HG02938 (cell line): Measurements from ENCODE around the gene MAP6.

Experiments
- ATAC-seq: cut with Tn5 transposase; IDR thresholded peaks from one replicate; pipeline ENCODE4 v1.9.1; 2021; ENCODE audit warnings: mild to moderate bottlenecking, moderate library complexity; ENCODE audit not compliant: unreplicated experiment

Gene MAP6

GRCh38 chr11:75632450-75632849 is 36.4 kb downstream of the MAP6 start:
- no peak for ATAC-seq

- no peak for ATAC-seq
These were observed 37.6 kb downstream of the MAP6 start for GRCh38 chr11:75631086-75631730.

DNA sequence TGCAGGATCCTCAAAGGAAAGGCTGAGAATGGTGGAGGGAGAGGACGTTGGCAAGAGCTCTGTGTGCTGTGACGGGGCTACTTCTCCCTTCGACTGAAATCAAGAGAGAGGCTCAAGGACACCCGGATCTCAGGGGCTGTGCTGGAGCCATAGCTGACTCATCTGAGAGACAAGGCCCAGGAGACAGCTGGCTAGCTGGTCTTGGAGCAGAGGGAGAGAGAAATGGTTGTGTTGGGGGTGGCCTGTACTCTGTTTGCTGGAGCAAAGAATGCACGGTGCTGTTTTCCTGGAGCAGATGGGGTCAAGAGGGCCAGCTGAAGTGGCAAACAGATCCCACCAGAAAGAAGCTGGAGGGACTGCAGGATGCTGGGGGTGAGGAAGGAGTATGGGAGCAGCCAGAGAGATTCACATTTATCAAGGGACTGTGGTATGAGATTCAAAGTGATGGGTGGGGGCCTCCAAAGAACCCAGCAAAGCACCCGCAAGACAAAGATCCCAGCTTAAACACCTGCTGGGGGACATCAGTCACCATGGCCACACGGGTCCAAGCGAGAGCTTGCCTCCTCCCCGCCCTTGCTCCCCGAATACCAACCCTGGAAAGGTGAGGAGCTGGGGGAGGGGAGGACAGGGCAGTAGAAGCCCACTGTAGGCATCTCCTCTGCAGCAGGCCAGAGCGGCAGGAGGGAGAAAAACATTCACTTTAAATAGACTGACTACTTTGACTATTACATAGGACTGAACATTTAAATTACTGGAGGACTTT is 40.8 kb downstream of the MAP6 start:
- no peak for ATAC-seq

GRCh38 chr11:75626889-75627529 is 41.8 kb downstream of the MAP6 start:
- ATAC-seq, result no peak

- no peak for ATAC-seq
These were observed 42.6 kb downstream of the MAP6 start for GRCh38 chr11:75625991-75626888.

DNA sequence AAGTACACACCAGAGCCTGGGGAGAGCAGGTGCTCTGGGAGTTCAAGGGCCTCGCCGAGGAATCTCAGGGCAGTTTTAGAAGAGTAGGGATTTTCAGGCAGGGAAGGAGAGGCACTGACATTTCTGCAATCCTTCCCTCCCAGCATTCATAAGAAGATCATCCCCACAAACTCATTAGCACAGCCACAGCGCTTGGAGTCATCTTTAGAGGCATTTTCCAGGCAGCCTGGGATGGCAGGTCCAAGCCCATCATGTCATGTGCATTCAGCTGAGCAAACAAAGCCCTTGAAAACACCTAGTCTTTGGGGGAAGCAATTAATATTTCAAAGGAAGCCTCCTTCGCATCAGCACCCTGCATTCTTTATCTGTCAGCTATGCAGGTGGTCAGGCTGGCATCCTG is 43.8 kb downstream of the MAP6 start:
- ATAC-seq, result no peak

DNA sequence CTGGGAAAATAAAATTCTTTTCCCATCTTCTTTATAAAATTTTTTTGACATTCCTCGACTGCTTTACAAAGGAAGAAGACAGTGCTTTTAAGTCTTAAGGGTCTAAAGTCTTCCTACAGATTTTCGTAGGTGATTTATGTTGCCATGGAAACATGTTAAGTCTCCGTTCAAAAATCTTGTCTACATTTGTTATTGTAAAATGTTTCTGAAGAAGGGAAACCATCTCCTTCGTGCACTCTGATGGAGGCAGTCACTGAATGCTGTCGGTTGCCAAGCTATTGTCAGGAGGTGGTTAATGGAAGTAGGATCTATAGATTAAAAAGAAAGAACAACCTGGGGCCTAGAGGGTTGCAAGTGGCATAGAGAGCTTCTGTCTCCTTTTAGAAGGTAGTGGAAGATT is 52.6 kb downstream of the MAP6 start:
- ATAC-seq, result no peak

GRCh38 chr11:75615751-75616150 is 53.1 kb downstream of the MAP6 start:
- ATAC-seq, result no peak

- no peak for ATAC-seq
These were observed 57.0 kb downstream of the MAP6 start for GRCh38 chr11:75611823-75612222.

GRCh38 chr11:75606099-75606498 is 62.7 kb downstream of the MAP6 start:
- no peak for ATAC-seq

GRCh38 chr11:75603791-75604736 is 64.8 kb downstream of the MAP6 start:
- ATAC-seq, result no peak

DNA sequence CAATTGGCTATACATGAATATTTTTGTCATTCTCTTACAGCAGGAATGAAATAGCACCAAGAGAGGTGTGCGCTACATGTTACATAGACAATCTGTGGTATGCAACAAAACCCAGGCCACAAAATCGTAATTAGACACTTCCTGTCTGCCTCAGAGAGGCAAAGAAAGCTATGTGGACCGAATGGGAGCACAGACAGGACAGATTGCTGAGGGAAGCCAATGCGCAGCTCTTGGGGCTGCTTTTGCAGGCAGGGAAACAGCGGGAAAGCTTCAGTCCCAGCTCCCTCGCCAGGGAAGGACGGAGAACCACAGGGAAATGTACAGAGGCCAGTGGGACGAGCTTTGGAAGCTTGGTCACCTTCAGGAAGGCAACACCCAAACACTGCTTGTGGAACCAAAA is 65.9 kb downstream of the MAP6 start:
- no peak for ATAC-seq

- ATAC-seq, result no peak
These were observed 67.3 kb downstream of the MAP6 start for GRCh38 chr11:75601494-75601893.

GRCh38 chr11:75600356-75600755 is 68.5 kb downstream of the MAP6 start:
- ATAC-seq, result no peak

GRCh38 chr11:75598900-75599299 is 69.9 kb downstream of the MAP6 start:
- no peak for ATAC-seq

GRCh38 chr11:75598264-75598663 is 70.6 kb downstream of the MAP6 start:
- no peak for ATAC-seq

DNA sequence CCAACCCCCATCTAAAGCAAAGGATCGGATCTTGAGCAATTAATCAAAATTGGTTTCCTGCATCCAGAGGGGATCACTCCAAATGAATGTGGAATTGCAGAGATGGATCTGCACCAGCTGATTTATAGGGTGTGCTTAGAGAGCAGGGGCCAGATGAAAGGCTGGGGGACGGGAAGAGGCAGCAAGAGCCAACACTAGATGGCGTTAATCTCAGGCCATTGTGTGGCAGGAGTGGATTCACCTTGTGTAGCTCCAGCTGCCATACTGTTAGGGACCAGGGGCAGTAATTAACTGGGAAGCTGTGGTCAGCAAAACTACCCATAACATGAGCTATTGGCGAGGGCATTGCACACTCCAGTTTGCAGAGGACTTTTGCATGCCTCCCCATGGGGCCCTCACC is 71.2 kb downstream of the MAP6 start:
- ATAC-seq, result no peak

DNA sequence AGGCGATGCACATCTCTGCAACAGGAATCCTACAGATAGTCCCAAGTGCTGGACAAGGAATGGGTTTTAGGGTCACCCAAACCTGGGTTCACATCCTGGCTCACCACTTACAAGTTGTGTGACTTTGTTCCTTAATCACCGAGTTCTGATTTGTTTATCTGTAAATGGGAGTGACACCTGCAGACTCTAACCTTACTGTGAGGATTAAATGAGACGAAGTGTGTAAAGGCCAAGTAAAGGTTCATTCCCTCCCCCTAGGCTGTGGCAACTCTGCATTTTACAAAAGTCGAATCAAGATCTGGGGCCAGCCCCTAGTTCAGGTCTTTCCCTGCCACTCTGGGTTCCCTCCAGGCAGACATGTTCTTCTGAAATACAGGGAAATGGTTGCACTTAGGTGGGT is 71.9 kb downstream of the MAP6 start:
- ATAC-seq, result no peak

GRCh38 chr11:75595429-75595828 is 73.4 kb downstream of the MAP6 start:
- ATAC-seq, result no peak

GRCh38 chr11:75594211-75594610 is 74.6 kb downstream of the MAP6 start:
- no peak for ATAC-seq
